ENCODE measurements around the gene MYO6. TPM values are rescaled to one million over a fixed set of nuclear protein-coding genes. Genes with fewer than 3 reads are reported as not detected.
"Not testable (repeated sequence)": the region's sequence is repeated elsewhere in the genome, so short reads cannot be mapped to it uniquely, and the experiment has no call there.

Gene MYO6
- polyA plus RNA-seq, 1 donor (not counting 4 experiments of a cell fraction or from before 2014, with no cell fraction given) = 24.5 TPM

DNA sequence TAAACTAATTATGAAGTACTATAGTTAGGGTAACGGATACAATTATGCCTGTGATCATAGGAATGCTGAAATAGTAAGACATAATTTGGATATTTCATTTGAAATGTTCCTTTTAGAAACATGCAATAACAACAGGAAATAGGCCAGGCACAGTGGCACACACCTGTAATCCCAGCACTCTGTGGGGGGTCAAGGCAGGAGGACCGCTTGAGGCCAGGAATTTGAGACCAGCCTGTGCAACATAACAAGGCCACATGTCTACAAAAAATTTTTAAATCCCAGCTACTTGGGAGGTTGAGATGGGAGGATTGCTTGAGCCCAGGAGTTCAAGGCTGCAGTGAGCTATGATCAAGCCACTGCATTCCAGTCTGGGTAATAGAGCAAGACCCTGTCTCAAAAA lies 25.7 kb upstream of the MYO6 start:
- dilution Hi-C loops (cut with MboI; ENCODE audit: extremely low pct_ligation_motif_present, low sequenced_read_pairs) = no loop called here
- Histone ChIP-seq H2AFZ (ENCODE audit: control insufficient read depth, low read length) (no peak overlapping the region), H3K9ac (ENCODE audit: control insufficient read depth, extremely low read depth, insufficient read depth, low read length) (no peak overlapping the region), H3K4me3 (ENCODE audit: control insufficient read depth in 2 of 3, extremely low read depth in 1 of 3, insufficient read depth in 2 of 3, low read depth in 1 of 3, low read length in 3 of 3) (no peak overlapping the region), H3K27ac (ENCODE audit: control insufficient read depth, insufficient read depth, low read length) (no peak overlapping the region), H3K4me1 (ENCODE audit: control insufficient read depth, extremely low read depth, insufficient read depth, low read length) (no peaks in the 10 kb centered on the region), H3K4me2 (ENCODE audit: control insufficient read depth, extremely low read depth, insufficient read depth, low read depth, low read length) (no peak overlapping the region), H3K9me1 (ENCODE audit: control insufficient read depth, extremely low read depth, insufficient read depth, low read length) (no peaks in the 10 kb centered on the region), H3K79me2 (ENCODE audit: control insufficient read depth, insufficient read depth, low read length) (no peaks in the 10 kb centered on the region), H3K27me3 (ENCODE audit: control insufficient read depth, extremely low read depth, insufficient read depth, low read length) (no peaks in the 10 kb centered on the region), H3K9me3 (ENCODE audit: control insufficient read depth, low read depth, low read length) (no peaks in the 10 kb centered on the region), H3K36me3 (ENCODE audit: control insufficient read depth in 2 of 2, extremely low read depth in 1 of 2, insufficient read depth in 2 of 2, low read length in 2 of 2) (no peaks in the 10 kb centered on the region), H4K20me1 (ENCODE audit: control insufficient read depth, extremely low read depth, insufficient read depth, low read length) (no peaks in the 10 kb centered on the region)
- DNase-seq (ENCODE audit: low read depth, low spot score) = no peak
- no peak for FAIRE-seq
- TF ChIP-seq CTCF (optimal IDR thresholded peaks at IDR 0.05 in 1 of 3, IDR thresholded peaks at IDR 0.05 in 1 of 3, conservative IDR thresholded peaks at IDR 0.05 in 1 of 3; ENCODE audit: extremely low read depth in 1 of 3, insufficient read depth in 2 of 3, low read length in 3 of 3) (no peak), EZH2 (IDR thresholded peaks at IDR 0.05; ENCODE audit: low read length) (no peak)

- DNase-seq (ENCODE audit: low read depth, low spot score) (no peak), FAIRE-seq (no peak)
- Histone ChIP-seq H3K27me3 (ENCODE audit: control insufficient read depth, extremely low read depth, insufficient read depth, low read length) (no peaks in the 10 kb centered on the region), H3K9me3 (ENCODE audit: control insufficient read depth, low read depth, low read length) (no peaks in the 10 kb centered on the region), H4K20me1 (ENCODE audit: control insufficient read depth, extremely low read depth, insufficient read depth, low read length) (no peaks in the 10 kb centered on the region), H3K79me2 (ENCODE audit: control insufficient read depth, insufficient read depth, low read length) (no peaks in the 10 kb centered on the region), H3K27ac (ENCODE audit: control insufficient read depth, insufficient read depth, low read length) (no peak overlapping the region), H2AFZ (ENCODE audit: control insufficient read depth, low read length) (no peak overlapping the region), H3K4me1 (ENCODE audit: control insufficient read depth, extremely low read depth, insufficient read depth, low read length) (no peaks in the 10 kb centered on the region), H3K36me3 (ENCODE audit: control insufficient read depth in 2 of 2, extremely low read depth in 1 of 2, insufficient read depth in 2 of 2, low read length in 2 of 2) (no peaks in the 10 kb centered on the region), H3K9me1 (ENCODE audit: control insufficient read depth, extremely low read depth, insufficient read depth, low read length) (no peaks in the 10 kb centered on the region), H3K4me2 (ENCODE audit: control insufficient read depth, extremely low read depth, insufficient read depth, low read depth, low read length) (no peak overlapping the region), H3K4me3 (ENCODE audit: control insufficient read depth in 2 of 3, extremely low read depth in 1 of 3, insufficient read depth in 2 of 3, low read depth in 1 of 3, low read length in 3 of 3) (no peak overlapping the region), H3K9ac (ENCODE audit: control insufficient read depth, extremely low read depth, insufficient read depth, low read length) (no peak overlapping the region)
- dilution Hi-C loops (cut with MboI; ENCODE audit: extremely low pct_ligation_motif_present, low sequenced_read_pairs) = no loop called here
- TF ChIP-seq EZH2 (IDR thresholded peaks at IDR 0.05; ENCODE audit: low read length) = no peak
These were observed 21.8 kb upstream of the MYO6 start for GRCh38 chr6:75727206-75727605.

GRCh38 chr6:75731029-75731428 lies 18.0 kb upstream of the MYO6 start:
- H3K27ac ChIP-seq (ENCODE audit: control insufficient read depth, insufficient read depth, low read length); H3K79me2 ChIP-seq (ENCODE audit: control insufficient read depth, insufficient read depth, low read length); H2AFZ ChIP-seq (ENCODE audit: control insufficient read depth, low read length); dilution Hi-C loops (cut with MboI; ENCODE audit: extremely low pct_ligation_motif_present, low sequenced_read_pairs); H3K4me2 ChIP-seq (ENCODE audit: control insufficient read depth, extremely low read depth, insufficient read depth, low read depth, low read length); H3K36me3 ChIP-seq (ENCODE audit: control insufficient read depth in 2 of 2, extremely low read depth in 1 of 2, insufficient read depth in 2 of 2, low read length in 2 of 2); FAIRE-seq; DNase-seq (ENCODE audit: low read depth, low spot score); H3K4me3 ChIP-seq (ENCODE audit: control insufficient read depth in 2 of 3, extremely low read depth in 1 of 3, insufficient read depth in 2 of 3, low read depth in 1 of 3, low read length in 3 of 3); H4K20me1 ChIP-seq (ENCODE audit: control insufficient read depth, extremely low read depth, insufficient read depth, low read length); H3K9me1 ChIP-seq (ENCODE audit: control insufficient read depth, extremely low read depth, insufficient read depth, low read length); H3K27me3 ChIP-seq (ENCODE audit: control insufficient read depth, extremely low read depth, insufficient read depth, low read length); H3K4me1 ChIP-seq (ENCODE audit: control insufficient read depth, extremely low read depth, insufficient read depth, low read length); H3K9me3 ChIP-seq (ENCODE audit: control insufficient read depth, low read depth, low read length); H3K9ac ChIP-seq (ENCODE audit: control insufficient read depth, extremely low read depth, insufficient read depth, low read length): not testable (repeated sequence)
